ENCODE measurements around the gene MSMP. TPM values are rescaled to one million over a fixed set of nuclear protein-coding genes. Genes with fewer than 3 reads are reported as not detected.

MSMP gene
- total and polyA plus RNA-seq, 9 of the 15 experiments (the other 6 are each of a cell fraction or from before 2014, with no cell fraction given), result 0.60 TPM; not detected in 8

DNA sequence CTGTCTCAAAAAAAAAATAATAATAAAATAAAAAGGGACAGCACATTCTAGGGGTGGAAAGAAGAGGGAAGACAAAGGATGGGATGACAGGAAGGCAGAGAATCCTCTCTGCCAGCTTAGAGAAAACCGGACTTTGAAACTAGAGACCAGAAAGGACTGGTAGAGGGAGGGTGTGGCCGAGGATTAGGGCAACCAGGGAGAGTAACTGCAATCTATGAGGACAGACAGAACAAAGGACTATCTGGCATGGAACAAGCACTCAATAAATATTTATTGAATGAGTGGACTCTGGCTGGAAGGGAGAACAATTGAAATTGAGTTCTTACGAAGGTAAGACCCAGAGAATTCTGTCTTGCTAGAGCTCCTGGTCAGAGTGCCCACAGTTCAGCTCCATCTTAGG, 7.5 kb downstream of the MSMP start:
- ChIA-PET POLR2A (interaction anchor here (0.7 to 3.9 kb wide), 5 partner anchors 9 to 84 kb away, joined by 3 to 17 read pairs (median 3); partner anchors contain the start of genes CREB3 and TLN1), CTCF (ENCODE audit: low intra/inter-chr PET ratio) (no interaction called here)
- TF ChIP-seq, protein P1, sequence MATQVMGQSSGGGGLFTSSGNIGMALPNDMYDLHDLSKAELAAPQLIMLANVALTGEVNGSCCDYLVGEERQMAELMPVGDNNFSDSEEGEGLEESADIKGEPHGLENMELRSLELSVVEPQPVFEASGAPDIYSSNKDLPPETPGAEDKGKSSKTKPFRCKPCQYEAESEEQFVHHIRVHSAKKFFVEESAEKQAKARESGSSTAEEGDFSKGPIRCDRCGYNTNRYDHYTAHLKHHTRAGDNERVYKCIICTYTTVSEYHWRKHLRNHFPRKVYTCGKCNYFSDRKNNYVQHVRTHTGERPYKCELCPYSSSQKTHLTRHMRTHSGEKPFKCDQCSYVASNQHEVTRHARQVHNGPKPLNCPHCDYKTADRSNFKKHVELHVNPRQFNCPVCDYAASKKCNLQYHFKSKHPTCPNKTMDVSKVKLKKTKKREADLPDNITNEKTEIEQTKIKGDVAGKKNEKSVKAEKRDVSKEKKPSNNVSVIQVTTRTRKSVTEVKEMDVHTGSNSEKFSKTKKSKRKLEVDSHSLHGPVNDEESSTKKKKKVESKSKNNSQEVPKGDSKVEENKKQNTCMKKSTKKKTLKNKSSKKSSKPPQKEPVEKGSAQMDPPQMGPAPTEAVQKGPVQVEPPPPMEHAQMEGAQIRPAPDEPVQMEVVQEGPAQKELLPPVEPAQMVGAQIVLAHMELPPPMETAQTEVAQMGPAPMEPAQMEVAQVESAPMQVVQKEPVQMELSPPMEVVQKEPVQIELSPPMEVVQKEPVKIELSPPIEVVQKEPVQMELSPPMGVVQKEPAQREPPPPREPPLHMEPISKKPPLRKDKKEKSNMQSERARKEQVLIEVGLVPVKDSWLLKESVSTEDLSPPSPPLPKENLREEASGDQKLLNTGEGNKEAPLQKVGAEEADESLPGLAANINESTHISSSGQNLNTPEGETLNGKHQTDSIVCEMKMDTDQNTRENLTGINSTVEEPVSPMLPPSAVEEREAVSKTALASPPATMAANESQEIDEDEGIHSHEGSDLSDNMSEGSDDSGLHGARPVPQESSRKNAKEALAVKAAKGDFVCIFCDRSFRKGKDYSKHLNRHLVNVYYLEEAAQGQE (IDR thresholded peaks at IDR 0.05; ENCODE audit: borderline replicate concordance), result 0 out of 2 replicates have a peak, but pooled peaks have one; percentile 13
- TF ChIP-seq, protein P1 (CRISPR knock-in tag; IDR thresholded peaks at IDR 0.05; ENCODE audit: low read depth), result no peak
- TF ChIP-seq EZH2 (IDR thresholded peaks at IDR 0.05; ENCODE audit: borderline replicate concordance, low read depth, low read length) (no peak), MED1 (CRISPR knock-in tag; IDR thresholded peaks at IDR 0.05; ENCODE audit: borderline replicate concordance) (no peak), TCF3 (CRISPR knock-in tag; IDR thresholded peaks at IDR 0.05) (no peak), KAT7 (CRISPR knock-in tag; IDR thresholded peaks at IDR 0.05; ENCODE audit: borderline replicate concordance) (no peak), ZNF707 (CRISPR knock-in tag; conservative IDR thresholded peaks at IDR 0.05) (no peak), CBX1 (IDR thresholded peaks at IDR 0.05; ENCODE audit: low read depth) (no peak)
- Histone ChIP-seq H3K4me1 (replicated peaks in 1 of 2; ENCODE audit: control insufficient read depth in 2 of 2, insufficient read depth in 2 of 2, low read length in 2 of 2) (peaks cover 8 to 18% of the 10 kb centered on the region in 2 experiments; a peak in 4 of 5 replicates), H3K36me3 (ENCODE audit: control insufficient read depth, insufficient read depth, low read length) (peaks cover 57% of the 10 kb centered on the region), H3K4me3 (peak overlapping the region; percentile 95), H3K9me1 (ENCODE audit: control insufficient read depth, insufficient read depth, low read length) (peaks cover 6% of the 10 kb centered on the region), H3K4me2 (ENCODE audit: insufficient read depth, low read length) (peak overlapping the region; percentile 93), H3K27me3 (ENCODE audit: control insufficient read depth in 2 of 2, insufficient read depth in 2 of 2, low read length in 2 of 2) (no peaks in the 10 kb centered on the region), H3K9ac (ENCODE audit: insufficient read depth in 1 of 2, low read depth in 2 of 2, low read length in 2 of 2) (peak overlapping the region; percentile 31 to 86; a peak in 3 of 4 replicates), H4K20me1 (replicated peaks; ENCODE audit: control insufficient read depth, insufficient read depth, low read length) (peaks cover 19% of the 10 kb centered on the region), H2AFZ (ENCODE audit: low read depth, low read length) (no peak overlapping the region), H3K27ac (ENCODE audit: extremely low read depth, low read depth, low read length) (no peak overlapping the region), H3K9me3 (replicated peaks; ENCODE audit: control insufficient read depth, insufficient read depth, low read depth, low read length) (no peaks in the 10 kb centered on the region), H3K79me2 (ENCODE audit: control insufficient read depth, insufficient read depth, low read length) (peaks cover 70% of the 10 kb centered on the region)
- ATAC-seq (no peak), DNase-seq (ENCODE audit: extremely low read depth in 1 of 4, low spot score in 3 of 4) (no peak), FAIRE-seq (peak; percentile 35)
- BruUV-seq (replicated peaks), result no TSS peak
- 0% methylated on average over 3 of the region's 3 CpGs for WGBS (ENCODE audit: insufficient coverage, low coverage, missing lambda C conversion rate)
- intact Hi-C loops (cut with micrococcal nuclease), result no loop called here
- in situ Hi-C loops (cut with MboI), result no loop called here

All from K562 (cell line).